HL-60 (cell line): Measurements from ENCODE around the gene SMIM13.
A peak's percentile ranks its signal among the peaks of the same experiment; 100 is the strongest.

Experiments
- DNase-seq, 2 experiments: peaks; one replicate each; pipeline ENCODE4 v3.0.0-alpha.2; 2010 to 2020; ENCODE audit warnings: low read depth in 1 of 2, low spot score in 1 of 2
- H3K27ac ChIP-seq: fragments of 250-450 bp; sonication (Bioruptor Pico); replicated peaks from 2 replicates; pipeline ENCODE4 v1.5.1; 2020; ENCODE audit warnings: mild to moderate bottlenecking, moderate library complexity
- H3K27me3 ChIP-seq: fragments of 250-450 bp; sonication (Bioruptor Pico); 2 replicates; pipeline ENCODE4 v1.5.1; 2021; ENCODE audit warnings: mild to moderate bottlenecking, moderate library complexity; ENCODE audit not compliant: insufficient read depth, poor library complexity, severe bottlenecking
- H3K4me3 ChIP-seq: replicated peaks from 2 replicates; pipeline ENCODE4 v1.5.1; 2011; ENCODE audit warnings: mild to moderate bottlenecking, control low read depth, low read length; ENCODE audit not compliant: insufficient read depth
- CTCF ChIP-seq: IDR thresholded peaks from one replicate; pipeline ENCODE4 v1.5.1; 2011; ENCODE audit warnings: low read length, control low read depth, inconsistent platforms; ENCODE audit not compliant: insufficient read depth
- GABPA ChIP-seq: IDR thresholded peaks from 2 replicates; pipeline ENCODE4 v1.6.1; 2012; ENCODE audit warnings: low read depth
- POLR2AphosphoS5 ChIP-seq: IDR thresholded peaks from 2 replicates; pipeline ENCODE4 v1.6.1; 2012; ENCODE audit warnings: low read depth
- REST ChIP-seq: IDR thresholded peaks from 2 replicates; pipeline ENCODE4 v1.6.1; 2012; ENCODE audit warnings: low read depth; ENCODE audit not compliant: insufficient replicate concordance
- SPI1 ChIP-seq: IDR thresholded peaks from 2 replicates; pipeline ENCODE4 v1.6.1; 2012; ENCODE audit warnings: low read depth, mild to moderate bottlenecking, borderline replicate concordance

Gene SMIM13

GRCh38 chr6:11174242-11174611, 80.6 kb downstream of the SMIM13 start:
- Histone ChIP-seq H3K27me3 (no peaks in the 10 kb centered on the region), H3K27ac (no peak overlapping the region), H3K4me3 (no peak overlapping the region)
- peak in 1 of 2 experiments; percentile 35 for DNase-seq
- no peak for TF ChIP-seq POLR2AphosphoS5
- TF ChIP-seq GABPA: no peak
- TF ChIP-seq SPI1: no peak
- no peak for TF ChIP-seq REST
- no peak for TF ChIP-seq CTCF

DNA sequence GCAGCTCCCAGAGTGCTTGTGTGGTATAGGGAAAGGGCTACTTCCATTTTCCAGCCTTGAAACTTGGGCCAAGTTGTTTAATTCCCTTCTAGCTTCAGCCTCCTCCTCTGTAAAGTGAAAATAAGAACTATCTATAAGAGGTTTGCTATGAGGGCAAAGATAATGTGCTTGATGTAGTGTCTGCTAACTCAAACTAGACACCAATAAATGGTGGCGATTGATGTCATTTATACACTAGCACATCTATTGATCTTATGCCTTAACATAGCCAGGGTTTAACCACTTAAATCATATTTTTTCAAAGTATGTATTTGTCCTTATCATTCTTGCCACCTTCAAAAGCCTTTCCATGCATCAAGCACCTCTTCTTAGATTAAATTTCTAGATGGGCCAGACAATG, 83.6 kb downstream of the SMIM13 start:
- Histone ChIP-seq H3K27ac (no peak overlapping the region), H3K27me3 (no peaks in the 10 kb centered on the region), H3K4me3 (no peak overlapping the region)
- no peak for DNase-seq
- TF ChIP-seq GABPA: no peak
- TF ChIP-seq POLR2AphosphoS5: no peak
- no peak for TF ChIP-seq REST
- TF ChIP-seq CTCF: no peak
- no peak for TF ChIP-seq SPI1

GRCh38 chr6:11179088-11179418, 85.4 kb downstream of the SMIM13 start:
- TF ChIP-seq REST (no peak), POLR2AphosphoS5 (no peak), SPI1 (no peak), GABPA (no peak), CTCF (no peak)
- DNase-seq: no peak
- no peak overlapping the region for H3K27ac ChIP-seq
- no peak overlapping the region for H3K4me3 ChIP-seq
- H3K27me3 ChIP-seq: no peaks in the 10 kb centered on the region
